GM21381 (cell line): ENCODE measurements around the gene VIPR2.

Source experiments
- ATAC-seq: cut with Tn5 transposase; IDR thresholded peaks from one replicate; pipeline ENCODE4 v1.9.1; 2021; ENCODE audit warnings: mild to moderate bottlenecking, moderate library complexity; ENCODE audit not compliant: unreplicated experiment

The VIPR2 gene

GRCh38 chr7:159158125-159158887 is 13.6 kb upstream of the VIPR2 start:
- ATAC-seq: no peak

GRCh38 chr7:159157714-159158113 is 13.0 kb upstream of the VIPR2 start:
- no peak for ATAC-seq

- no peak for ATAC-seq
These were observed 12.0 kb upstream of the VIPR2 start for GRCh38 chr7:159156436-159157245.

GRCh38 chr7:159155410-159155809 is 10.7 kb upstream of the VIPR2 start:
- no peak for ATAC-seq

- no peak for ATAC-seq
These were observed 9.6 kb upstream of the VIPR2 start for GRCh38 chr7:159154243-159154642.

- ATAC-seq: no peak
These were observed 8.8 kb upstream of the VIPR2 start for GRCh38 chr7:159153511-159153910.

- no peak for ATAC-seq
These were observed 8.1 kb upstream of the VIPR2 start for GRCh38 chr7:159152816-159153215.

- ATAC-seq: no peak
These were observed 6.6 kb upstream of the VIPR2 start for GRCh38 chr7:159151231-159151630.

- no peak for ATAC-seq
These were observed 4.8 kb upstream of the VIPR2 start for GRCh38 chr7:159149488-159149887.

- ATAC-seq: no peak
These were observed 4.0 kb upstream of the VIPR2 start for GRCh38 chr7:159148430-159149395.

GRCh38 chr7:159147687-159148086 is 3.0 kb upstream of the VIPR2 start:
- ATAC-seq: no peak

- ATAC-seq: no peak
These were observed 2.6 kb upstream of the VIPR2 start for GRCh38 chr7:159147246-159147645.

- no peak for ATAC-seq
These were observed 1.6 kb upstream of the VIPR2 start for GRCh38 chr7:159146084-159146858.

- ATAC-seq: no peak
These were observed 806 bp upstream of the VIPR2 start for GRCh38 chr7:159145490-159145855.

GRCh38 chr7:159143780-159144757 is 598 bp downstream of the VIPR2 start:
- no peak for ATAC-seq

GRCh38 chr7:159142730-159143129 is 1.9 kb downstream of the VIPR2 start:
- no peak for ATAC-seq

- ATAC-seq: no peak
These were observed 2.5 kb downstream of the VIPR2 start for GRCh38 chr7:159142199-159142598.

GRCh38 chr7:159141660-159142059 is 3.0 kb downstream of the VIPR2 start:
- no peak for ATAC-seq

GRCh38 chr7:159141167-159141566 is 3.5 kb downstream of the VIPR2 start:
- ATAC-seq: no peak
